Omental fat pad (tissue), 4 donors: ENCODE data around the gene MOB3A. TPM values are rescaled to one million over a fixed set of nuclear protein-coding genes. Genes with fewer than 3 reads are reported as not detected.

ENCODE experiments used
- ATAC-seq: fragments of 150-250 bp; one replicate; pipeline ENCODE4 v1.9.1; 2016; ENCODE audit warnings: mild to moderate bottlenecking, moderate library complexity; ENCODE audit not compliant: low FRiP score
- DNase-seq: peaks from one replicate; pipeline ENCODE4 v3.0.0-alpha.2; 2019; ENCODE audit warnings: low spot score
- CTCF ChIP-seq, 3 donors: fragments of 450-650 bp; IDR thresholded peaks; one replicate each; pipeline ENCODE4 v1.5.1; 2016 to 2017; ENCODE audit warnings: antibody characterized with exemption in 3 of 3, mild to moderate bottlenecking in 3 of 3, moderate library complexity in 2 of 3
- total RNA-seq, 4 donors: library from RNA; depleted of rRNA; stranded (reverse); fragments of >200 nt; gene quantifications; one replicate each; pipeline ENCODE4 v1.1.0, GENCODE V29; 2016

Gene MOB3A
- total RNA-seq, 4 donors from 2014 or later = 29.7 to 51.7 (median 44.8) TPM

- ATAC-seq (no peak), DNase-seq (no peak)
Measured at GRCh38 chr19:2108251-2109016, 12.3 kb upstream of the MOB3A start.

GRCh38 chr19:2103045-2103707, 7.0 kb upstream of the MOB3A start:
- ATAC-seq (no peak), DNase-seq (no peak)
- TF ChIP-seq CTCF (IDR thresholded peaks at IDR 0.05) = no peak

More at GRCh38 chr19:2108251-2109016, 12.3 kb upstream of the MOB3A start:
- no peak for TF ChIP-seq CTCF (IDR thresholded peaks at IDR 0.05)

GRCh38 chr19:2101417-2102335, 5.5 kb upstream of the MOB3A start:
- ATAC-seq (no peak), DNase-seq (no peak)
- TF ChIP-seq CTCF (IDR thresholded peaks at IDR 0.05) = no peak

GRCh38 chr19:2100719-2101061, 4.6 kb upstream of the MOB3A start:
- ATAC-seq (no peak), DNase-seq (no peak)
- no peak for TF ChIP-seq CTCF (IDR thresholded peaks at IDR 0.05)

- no peak for DNase-seq
- ATAC-seq = no peak
- TF ChIP-seq CTCF (IDR thresholded peaks at IDR 0.05) = no peak
Measured at GRCh38 chr19:2099937-2100718, 4.0 kb upstream of the MOB3A start.

GRCh38 chr19:2099054-2099501, 3.0 kb upstream of the MOB3A start:
- no peak for TF ChIP-seq CTCF (IDR thresholded peaks at IDR 0.05)
- ATAC-seq (no peak), DNase-seq (no peak)
